Immature natural killer cell (primary cell): ENCODE results near the gene VEGFA. TPM values are rescaled to one million over a fixed set of nuclear protein-coding genes. Genes with fewer than 3 reads are reported as not detected.
A peak's percentile ranks its signal among the peaks of the same experiment; 100 is the strongest.

Experiments
- DNase-seq, 3 donors: peaks; one replicate each; pipeline ENCODE4 v3.0.0; 2022; ENCODE audit warnings: mixed read lengths in 1 of 3
- H3K27ac Mint-ChIP-seq, 6 donors: one replicate each; pipeline ENCODE4 v1.8.0; 2020; ENCODE audit warnings: mixed read lengths in 6 of 6, mild to moderate bottlenecking in 5 of 6, inconsistent platforms in 4 of 6, moderate library complexity in 3 of 6
- H3K27me3 Mint-ChIP-seq, 3 donors: one replicate each; pipeline ENCODE4 v1.8.0; 2020 to 2021; ENCODE audit warnings: low read depth in 3 of 3, mild to moderate bottlenecking in 3 of 3, mixed read lengths in 3 of 3, moderate library complexity in 3 of 3, inconsistent platforms in 1 of 3
- H3K36me3 Mint-ChIP-seq, 3 donors: one replicate each; pipeline ENCODE4 v1.8.0; 2020; ENCODE audit warnings: mixed read lengths in 3 of 3, inconsistent platforms in 2 of 3, mild to moderate bottlenecking in 2 of 3
- H3K4me1 Mint-ChIP-seq, 2 donors: one replicate each; pipeline ENCODE4 v1.8.0; 2020; ENCODE audit warnings: inconsistent platforms in 2 of 2, mild to moderate bottlenecking in 2 of 2, mixed read lengths in 2 of 2, moderate library complexity in 1 of 2
- H3K4me3 Mint-ChIP-seq, 5 donors: one replicate each; pipeline ENCODE4 v1.8.0; 2020; ENCODE audit warnings: mild to moderate bottlenecking in 5 of 5, mixed read lengths in 5 of 5, inconsistent platforms in 3 of 5, moderate library complexity in 3 of 5
- H3K9me3 Mint-ChIP-seq, 6 donors: one replicate each; pipeline ENCODE4 v1.8.0; 2020; ENCODE audit warnings: mild to moderate bottlenecking in 6 of 6, mixed read lengths in 6 of 6, inconsistent platforms in 4 of 6, moderate library complexity in 3 of 6
- polyA plus RNA-seq, 3 donors: library from polyadenylated mRNA; unstranded; fragments of 300-500 nt; fragmentation: Illumina TruSeq; gene quantifications; one replicate each; pipeline ENCODE4 v1.2.3, GENCODE V29; 2021

The VEGFA gene
- polyA plus RNA-seq, 3 donors from 2014 or later: 0.30 to 2.4 (median 2.1) TPM

DNA sequence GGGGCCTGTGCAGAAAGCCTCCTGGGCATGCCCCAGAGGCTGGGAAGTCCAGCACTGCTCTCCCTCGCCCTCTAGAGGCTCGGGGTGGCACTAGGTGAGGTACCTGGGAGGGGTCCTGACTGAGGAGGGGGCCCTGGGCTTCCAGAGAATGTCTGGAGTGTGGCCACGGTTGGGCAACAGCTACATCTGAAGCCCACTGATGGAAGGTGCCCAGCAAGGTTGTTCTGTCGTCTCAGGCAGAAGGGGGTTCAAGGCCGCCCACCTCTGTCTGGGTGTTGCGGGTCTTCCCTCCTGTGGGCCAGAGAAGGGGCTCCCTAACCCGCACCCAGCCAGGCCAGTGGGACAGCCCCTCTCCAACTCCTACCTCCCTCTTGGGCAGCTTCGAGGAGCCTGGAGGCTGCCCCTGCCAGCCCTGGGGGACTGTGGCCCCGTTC lies 11.4 kb upstream of the VEGFA start:
- Mint-ChIP-seq H3K27ac (peak overlapping the region in 1 of 6 donors; percentile 73), H3K4me3 (no peak overlapping the region), H3K4me1 (no peaks in the 10 kb centered on the region), H3K27me3 (peaks cover 0 to 6% (median 5%) of the 10 kb centered on the region in 3 donors), H3K9me3 (no peaks in the 10 kb centered on the region), H3K36me3 (no peaks in the 10 kb centered on the region)
- DNase-seq: no peak

DNA sequence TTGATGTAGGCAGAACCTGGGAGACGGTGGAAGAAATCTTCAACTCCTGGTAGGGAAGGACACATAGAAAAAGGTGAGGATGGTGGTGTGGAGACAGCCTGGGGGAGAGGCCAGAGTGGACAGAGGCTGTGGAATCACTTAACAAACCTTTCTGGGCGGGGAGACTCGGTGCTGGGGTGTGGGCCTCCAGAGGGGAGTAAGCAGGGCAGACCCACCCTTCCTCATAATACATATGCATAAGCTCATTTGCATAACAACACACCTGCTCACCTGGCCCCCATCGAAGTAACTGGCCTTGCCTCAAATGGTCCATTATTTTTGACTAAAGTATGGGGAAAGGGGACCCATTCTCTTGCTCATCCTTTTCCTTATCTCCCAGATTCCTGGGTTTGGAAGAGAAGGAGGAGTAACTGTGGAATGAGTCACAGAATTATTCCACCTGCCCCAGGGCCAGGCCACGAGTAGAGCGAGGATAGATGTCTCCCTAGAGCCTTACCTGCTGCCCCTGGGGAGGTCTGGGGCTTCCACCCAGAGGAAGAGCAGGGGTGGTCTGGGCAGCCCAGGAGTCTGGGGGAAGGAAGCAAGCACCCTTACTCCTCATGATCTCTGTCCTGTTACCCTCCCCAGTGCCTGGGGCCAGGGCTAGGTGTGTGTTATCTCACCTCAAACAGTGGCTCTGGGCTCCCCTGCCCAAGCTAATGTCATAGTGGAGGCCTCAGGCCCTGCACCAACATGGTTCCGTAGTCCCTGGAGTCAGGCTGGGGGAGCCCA lies 10.7 kb upstream of the VEGFA start:
- Mint-ChIP-seq H3K36me3 (no peaks in the 10 kb centered on the region), H3K4me1 (no peaks in the 10 kb centered on the region), H3K9me3 (no peaks in the 10 kb centered on the region), H3K4me3 (no peak overlapping the region), H3K27ac (no peak overlapping the region), H3K27me3 (peaks cover 0 to 6% (median 5%) of the 10 kb centered on the region in 3 donors)
- DNase-seq: no peak

- H3K36me3 Mint-ChIP-seq: no peaks in the 10 kb centered on the region
- DNase-seq: no peak
- no peak overlapping the region for H3K4me3 Mint-ChIP-seq
- H3K9me3 Mint-ChIP-seq: no peaks in the 10 kb centered on the region
- no peak overlapping the region for H3K27ac Mint-ChIP-seq
- H3K4me1 Mint-ChIP-seq: no peaks in the 10 kb centered on the region
- peaks cover 0 to 6% (median 4%) of the 10 kb centered on the region in 3 donors for H3K27me3 Mint-ChIP-seq
Measured at GRCh38 chr6:43759907-43760206, 10.2 kb upstream of the VEGFA start.

DNA sequence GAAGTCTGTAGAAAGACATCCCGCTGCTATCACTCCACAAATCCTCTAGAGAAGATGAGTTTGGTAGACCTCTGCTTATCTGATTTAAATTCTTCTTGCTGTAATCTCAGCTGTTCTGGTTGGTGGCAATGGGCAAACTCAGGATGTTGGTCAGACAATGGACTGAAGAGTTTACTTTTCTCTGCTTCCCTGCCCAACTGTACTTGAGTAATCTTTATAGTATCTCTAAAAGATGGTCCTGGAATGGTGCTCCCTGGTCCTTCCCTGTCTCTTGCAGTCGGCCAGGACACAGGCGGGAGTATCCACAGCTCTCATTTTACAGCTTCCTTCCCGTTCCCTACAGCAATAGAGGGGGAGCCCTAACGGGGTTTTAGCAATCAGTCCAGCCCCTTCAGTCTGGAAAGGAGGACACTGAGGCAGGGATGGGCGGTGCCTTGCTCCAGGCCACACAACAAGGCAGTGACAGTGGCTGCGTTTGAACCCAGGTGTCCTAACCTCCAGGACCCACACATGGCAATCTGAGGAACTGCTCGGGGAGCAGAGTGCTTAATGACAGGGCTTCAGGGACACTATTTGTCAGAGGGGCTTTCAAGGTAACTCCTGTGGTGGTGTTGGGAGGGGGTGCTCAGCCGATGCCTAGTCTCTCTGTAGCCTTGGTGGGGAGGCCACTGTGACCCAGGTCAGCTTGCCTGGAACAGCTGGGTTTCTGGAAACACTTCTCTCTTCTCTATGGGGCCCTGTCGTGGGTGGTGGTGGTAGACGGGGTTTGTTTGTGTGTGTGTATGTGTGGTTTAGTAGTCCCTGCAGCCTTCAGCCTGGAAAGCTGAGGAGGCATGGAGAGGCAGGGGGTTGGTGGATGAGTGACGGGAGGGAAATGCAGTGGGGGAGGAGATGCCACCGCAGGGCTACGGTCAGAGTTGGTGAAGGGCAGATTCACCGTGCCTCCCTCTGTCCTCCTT lies 9.5 kb upstream of the VEGFA start:
- no peak for DNase-seq
- peaks cover 0 to 6% (median 4%) of the 10 kb centered on the region in 3 donors for H3K27me3 Mint-ChIP-seq
- H3K4me3 Mint-ChIP-seq: no peak overlapping the region
- no peaks in the 10 kb centered on the region for H3K9me3 Mint-ChIP-seq
- H3K4me1 Mint-ChIP-seq: no peaks in the 10 kb centered on the region
- no peaks in the 10 kb centered on the region for H3K36me3 Mint-ChIP-seq
- no peak overlapping the region for H3K27ac Mint-ChIP-seq

- Mint-ChIP-seq H3K27me3 (peaks cover 0 to 6% (median 4%) of the 10 kb centered on the region in 3 donors), H3K36me3 (no peaks in the 10 kb centered on the region), H3K4me1 (no peaks in the 10 kb centered on the region), H3K27ac (no peak overlapping the region), H3K9me3 (no peaks in the 10 kb centered on the region), H3K4me3 (no peak overlapping the region)
- DNase-seq: no peak
Measured at GRCh38 chr6:43761666-43762409, 8.2 kb upstream of the VEGFA start.

- H3K27me3 Mint-ChIP-seq: peaks cover 0 to 6% (median 4%) of the 10 kb centered on the region in 3 donors
- H3K9me3 Mint-ChIP-seq: no peaks in the 10 kb centered on the region
- H3K4me3 Mint-ChIP-seq: no peak overlapping the region
- no peaks in the 10 kb centered on the region for H3K36me3 Mint-ChIP-seq
- no peaks in the 10 kb centered on the region for H3K4me1 Mint-ChIP-seq
- H3K27ac Mint-ChIP-seq: no peak overlapping the region
- DNase-seq: no peak
Measured at GRCh38 chr6:43762410-43762768, 7.6 kb upstream of the VEGFA start.

DNA sequence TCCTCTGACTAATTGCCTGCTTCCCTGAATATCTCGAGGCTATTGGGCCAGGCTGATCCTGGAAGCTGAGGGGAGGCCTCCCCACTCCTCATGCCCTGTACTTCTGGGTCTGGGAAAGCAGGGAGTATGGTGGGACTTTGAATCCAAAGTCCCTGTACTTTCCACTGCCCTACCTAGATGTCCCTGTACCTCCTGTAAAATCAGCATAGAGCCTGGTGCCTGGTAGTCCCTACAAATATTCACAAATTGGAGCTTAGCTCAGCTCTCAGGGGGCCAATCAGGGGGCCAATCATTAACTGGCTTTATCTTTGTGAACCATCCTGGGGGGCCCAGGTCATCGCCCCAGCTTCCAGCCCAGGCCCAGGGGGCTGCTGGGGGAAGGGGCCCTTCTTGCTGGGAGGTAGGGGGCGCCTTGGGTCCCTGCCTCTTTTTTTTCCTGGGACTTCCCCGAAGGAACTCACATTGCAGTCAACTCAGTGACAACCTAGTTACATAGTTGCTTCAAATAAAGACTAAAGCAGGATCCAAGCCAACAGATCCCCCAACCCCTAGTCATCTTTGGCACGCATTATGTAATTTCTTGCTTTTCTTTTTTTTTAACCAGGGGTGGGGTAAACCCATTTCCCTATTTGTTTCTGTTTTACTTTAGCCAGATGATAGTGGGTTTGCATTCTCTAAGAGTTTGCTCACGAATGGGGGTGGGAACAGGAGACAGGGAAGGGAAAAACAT lies 6.9 kb upstream of the VEGFA start:
- H3K9me3 Mint-ChIP-seq: no peaks in the 10 kb centered on the region
- H3K4me1 Mint-ChIP-seq: no peaks in the 10 kb centered on the region
- no peak for DNase-seq
- no peak overlapping the region for H3K27ac Mint-ChIP-seq
- H3K27me3 Mint-ChIP-seq: peaks cover 0 to 6% (median 4%) of the 10 kb centered on the region in 3 donors
- no peaks in the 10 kb centered on the region for H3K36me3 Mint-ChIP-seq
- H3K4me3 Mint-ChIP-seq: no peak overlapping the region

DNA sequence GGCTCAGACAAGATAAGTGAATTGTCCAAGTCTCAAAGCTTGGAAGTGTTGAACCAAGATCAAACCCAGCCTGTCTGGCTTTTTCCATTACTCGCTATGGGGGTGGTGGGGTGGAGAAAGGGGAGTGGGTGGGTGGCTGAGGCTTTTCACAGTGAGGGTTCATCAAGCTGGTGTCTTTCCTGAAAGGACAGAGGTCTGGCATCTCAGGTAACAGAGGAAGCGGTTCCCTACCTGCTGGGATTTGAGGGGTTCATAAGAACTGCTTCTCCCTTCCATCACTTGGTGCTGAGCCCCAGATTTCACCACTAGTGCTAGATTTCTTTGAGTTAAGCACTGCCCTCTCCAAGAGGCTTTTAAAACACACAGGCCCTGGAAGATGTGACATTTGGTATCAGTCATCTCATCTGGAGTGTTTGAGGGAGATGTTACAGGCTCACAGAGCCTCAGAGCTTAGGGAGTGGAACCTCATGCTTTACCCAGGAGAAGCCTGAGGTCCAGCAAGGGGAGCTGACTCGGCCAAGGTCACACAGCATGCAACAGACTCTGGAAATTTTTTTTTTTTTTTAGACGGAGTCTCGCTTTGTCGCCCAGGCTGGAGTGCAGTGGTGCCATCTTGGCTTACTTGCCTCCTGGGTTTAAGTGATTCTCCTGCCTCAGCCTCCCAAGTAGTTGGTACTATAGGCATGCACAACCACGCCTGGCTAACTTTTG lies 6.0 kb upstream of the VEGFA start:
- Mint-ChIP-seq H3K27me3 (peaks cover 0 to 6% (median 3%) of the 10 kb centered on the region in 3 donors), H3K36me3 (no peaks in the 10 kb centered on the region), H3K4me1 (no peaks in the 10 kb centered on the region), H3K4me3 (no peak overlapping the region), H3K27ac (no peak overlapping the region), H3K9me3 (no peaks in the 10 kb centered on the region)
- DNase-seq: no peak

GRCh38 chr6:43764772-43765171 lies 5.2 kb upstream of the VEGFA start:
- H3K27ac Mint-ChIP-seq: no peak overlapping the region
- H3K9me3 Mint-ChIP-seq: no peaks in the 10 kb centered on the region
- H3K36me3 Mint-ChIP-seq: no peaks in the 10 kb centered on the region
- peaks cover 3 to 10% (median 7%) of the 10 kb centered on the region in 3 donors for H3K27me3 Mint-ChIP-seq
- DNase-seq: no peak
- peaks cover 6% of the 10 kb centered on the region in 2 donors for H3K4me1 Mint-ChIP-seq
- no peak overlapping the region for H3K4me3 Mint-ChIP-seq

DNA sequence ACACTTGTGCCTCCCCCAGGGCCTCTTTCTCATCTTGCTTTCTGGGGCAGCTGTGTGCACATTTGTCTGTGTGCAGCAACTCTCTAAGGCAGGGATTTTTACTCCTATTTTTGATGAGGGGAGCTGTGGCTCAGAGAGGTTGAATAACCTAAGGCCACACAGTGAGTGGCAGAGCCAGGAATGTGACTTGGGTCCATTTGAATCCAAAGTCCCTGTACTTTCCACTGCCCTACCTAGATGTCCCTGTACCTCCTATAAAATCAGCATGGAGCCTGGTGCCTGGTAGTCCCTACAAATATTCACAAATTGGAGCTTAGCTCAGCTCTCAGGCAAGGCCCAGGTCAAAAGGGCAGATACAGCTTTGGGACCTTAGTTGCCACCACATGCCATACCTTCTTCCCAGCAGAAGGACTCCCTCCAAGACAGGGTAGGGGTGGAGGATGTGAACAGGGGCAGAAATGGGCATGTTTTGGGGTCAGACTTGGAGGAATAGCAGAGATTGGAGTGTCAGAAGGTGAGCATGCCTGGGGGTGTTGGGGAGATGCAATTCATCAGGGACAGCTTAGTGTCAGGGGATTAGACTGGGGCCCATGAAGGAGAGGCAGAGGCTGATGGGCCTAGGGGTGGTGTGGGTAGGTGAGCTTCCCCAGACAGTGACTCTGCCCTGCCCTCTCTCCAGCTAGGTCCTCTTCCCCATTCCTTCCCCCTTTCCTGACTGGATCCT lies 4.1 kb upstream of the VEGFA start:
- Mint-ChIP-seq H3K9me3 (no peaks in the 10 kb centered on the region), H3K27me3 (peaks cover 4 to 12% (median 10%) of the 10 kb centered on the region in 3 donors), H3K36me3 (no peaks in the 10 kb centered on the region), H3K4me1 (peaks cover 10 to 12% of the 10 kb centered on the region in 2 donors), H3K27ac (no peak overlapping the region), H3K4me3 (no peak overlapping the region)
- no peak for DNase-seq

DNA sequence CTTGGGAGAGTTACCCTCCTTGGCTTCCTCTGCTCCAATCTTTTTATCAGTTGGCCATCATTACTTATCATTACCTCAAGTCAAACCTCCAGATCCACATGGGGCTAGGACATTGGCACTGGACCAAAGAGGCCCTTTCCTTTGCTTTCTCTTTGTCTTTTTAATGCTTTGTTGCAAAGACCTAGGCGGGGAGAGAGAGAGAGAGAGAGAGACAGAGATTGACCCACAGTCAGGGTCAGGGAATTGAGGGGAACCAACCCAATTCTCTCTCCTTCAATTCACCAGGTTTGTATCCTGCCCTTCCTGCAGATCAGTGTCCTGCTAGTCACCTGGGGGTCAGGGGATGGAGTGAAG lies 3.5 kb upstream of the VEGFA start:
- H3K36me3 Mint-ChIP-seq: no peaks in the 10 kb centered on the region
- no peak overlapping the region for H3K27ac Mint-ChIP-seq
- no peaks in the 10 kb centered on the region for H3K9me3 Mint-ChIP-seq
- peaks cover 4 to 12% (median 10%) of the 10 kb centered on the region in 3 donors for H3K27me3 Mint-ChIP-seq
- H3K4me1 Mint-ChIP-seq: peaks cover 10 to 12% of the 10 kb centered on the region in 2 donors
- no peak for DNase-seq
- no peak overlapping the region for H3K4me3 Mint-ChIP-seq

DNA sequence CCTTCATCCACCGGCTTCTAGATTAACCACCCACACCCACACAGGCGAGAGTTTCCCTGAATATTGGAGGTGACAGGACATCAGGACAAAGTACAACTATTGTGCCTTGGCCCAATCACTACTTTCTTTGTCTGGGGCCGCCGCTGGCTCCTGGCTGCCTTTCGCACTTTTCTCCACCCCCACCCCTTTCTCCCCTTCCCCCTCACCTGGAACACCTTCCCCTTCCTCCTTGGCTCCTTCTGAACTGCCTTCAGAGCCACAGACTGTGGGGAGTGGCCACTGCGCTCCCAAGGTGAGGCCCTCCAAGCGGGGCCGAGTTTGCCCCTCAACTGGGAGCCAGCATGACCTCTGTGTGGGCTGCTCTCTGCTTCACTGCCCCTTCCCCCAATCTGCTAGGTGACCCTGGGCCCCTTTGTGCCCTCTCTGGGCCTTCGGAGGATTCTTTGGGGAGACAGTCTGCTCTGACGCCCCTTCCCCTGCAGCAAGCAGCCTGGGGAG lies 3.0 kb upstream of the VEGFA start:
- DNase-seq: no peak
- Mint-ChIP-seq H3K27ac (no peak overlapping the region), H3K9me3 (no peaks in the 10 kb centered on the region), H3K4me1 (peaks cover 11 to 13% of the 10 kb centered on the region in 2 donors), H3K27me3 (peaks cover 4 to 9% (median 8%) of the 10 kb centered on the region in 3 donors), H3K4me3 (no peak overlapping the region), H3K36me3 (no peaks in the 10 kb centered on the region)
